Endodermal cell (in vitro differentiated cells): ENCODE data around the gene TRIP4. TPM values are rescaled to one million over a fixed set of nuclear protein-coding genes. Genes with fewer than 3 reads are reported as not detected.
A peak's percentile ranks its signal among the peaks of the same experiment; 100 is the strongest.

ENCODE experiments used
- DNase-seq: peaks from one replicate; pipeline ENCODE4 v3.0.0-alpha.2; 2017
- H3K27ac ChIP-seq: 2 replicates; pipeline ENCODE4 v1.5.1; 2013; ENCODE audit warnings: mild to moderate bottlenecking, low read depth, low read length, moderate library complexity
- H3K27me3 ChIP-seq: 2 replicates; pipeline ENCODE4 v1.6.1; 2013; ENCODE audit warnings: mild to moderate bottlenecking, low read length, moderate library complexity; ENCODE audit not compliant: insufficient read depth, control insufficient read depth, poor library complexity, severe bottlenecking
- H3K36me3 ChIP-seq: 2 replicates; pipeline ENCODE4 v1.7.0; 2013; ENCODE audit warnings: mild to moderate bottlenecking, low read length, moderate library complexity; ENCODE audit not compliant: control insufficient read depth, insufficient read depth
- H3K4me1 ChIP-seq: one replicate; pipeline ENCODE4 v1.7.0; 2013; ENCODE audit warnings: low read length; ENCODE audit not compliant: control insufficient read depth, insufficient read depth
- H3K4me3 ChIP-seq: 2 replicates; pipeline ENCODE4 v1.5.1; 2013; ENCODE audit warnings: mild to moderate bottlenecking, low read length, moderate library complexity
- H3K9ac ChIP-seq: 2 replicates; pipeline ENCODE4 v1.6.1; 2013; ENCODE audit warnings: mild to moderate bottlenecking, low read length, moderate library complexity; ENCODE audit not compliant: poor library complexity, severe bottlenecking; ENCODE audit errors: extremely low read depth
- H3K9me3 ChIP-seq: 2 replicates; pipeline ENCODE4 v1.6.1; 2013; ENCODE audit warnings: mild to moderate bottlenecking, low read length, moderate library complexity; ENCODE audit not compliant: control insufficient read depth
- H3K27ac Mint-ChIP-seq: 2 replicates; pipeline ENCODE4 v1.8.0; 2020; ENCODE audit warnings: mixed read lengths
- H3K27me3 Mint-ChIP-seq: 2 replicates; pipeline ENCODE4 v1.8.0; 2021; ENCODE audit warnings: mild to moderate bottlenecking, mixed read lengths; ENCODE audit not compliant: insufficient read depth
- H3K36me3 Mint-ChIP-seq: 2 replicates; pipeline ENCODE4 v1.8.0; 2020; ENCODE audit warnings: low read depth, mixed read lengths
- H3K4me1 Mint-ChIP-seq: 2 replicates; pipeline ENCODE4 v1.8.0; 2020; ENCODE audit warnings: mixed read lengths
- H3K4me3 Mint-ChIP-seq: 2 replicates; pipeline ENCODE4 v1.8.0; 2020; ENCODE audit warnings: mild to moderate bottlenecking, moderate library complexity, mixed read lengths
- H3K9me3 Mint-ChIP-seq: 2 replicates; pipeline ENCODE4 v1.8.0; 2020; ENCODE audit warnings: mild to moderate bottlenecking, mixed read lengths
- CTCF ChIP-seq: fragments of 200-600 bp; sonication (generic); conservative IDR thresholded peaks from 2 replicates; pipeline ENCODE4 v1.5.0; 2021; ENCODE audit warnings: antibody characterized with exemption, mild to moderate bottlenecking
- WGBS, 2 experiments: methylation state at CpG; one replicate each; pipeline versions ENCODE4 v1.1.5 to v1.1.7; 2013; ENCODE audit warnings: missing lambda C conversion rate in 2 of 2, mixed read lengths in 1 of 2; ENCODE audit not compliant: insufficient coverage in 1 of 2, insufficient read length in 1 of 2; 5-methylcytosine and 5-hydroxymethylcytosine counted together
- total RNA-seq, 2 donors: library from RNA; stranded (reverse); fragmentation: NEBNext Ultra II Directional in 1 of 2; extraction: Animal tissue kit (Norgen Biotek cat#: 25700) in 1 of 2; gene quantifications; 2 replicates in 1 of 2; 3 replicates in 1 of 2; pipeline ENCODE4 v1.2.1, GENCODE V29; 2021

The TRIP4 gene
- total RNA-seq, 2 donors from 2014 or later = 26.5 to 29.1 TPM

- no peaks in the 10 kb centered on the region for H3K9me3 Mint-ChIP-seq
- no peaks in the 10 kb centered on the region for H3K9me3 ChIP-seq
- no peak overlapping the region for H3K27ac ChIP-seq
- no peak for DNase-seq
- H3K9ac ChIP-seq = no peak overlapping the region
- H3K36me3 ChIP-seq = peaks cover 38% of the 10 kb centered on the region
- peaks cover 40% of the 10 kb centered on the region for H3K36me3 Mint-ChIP-seq
- WGBS, 2 experiments = 87 to 92% methylated on average over 2 to 3 of the region's 3 CpGs
- H3K27ac Mint-ChIP-seq = peak overlapping the region; percentile 27
- no peaks in the 10 kb centered on the region for H3K27me3 ChIP-seq
- H3K4me1 Mint-ChIP-seq = peaks cover 11% of the 10 kb centered on the region
- no peaks in the 10 kb centered on the region for H3K4me1 ChIP-seq
- no peak for TF ChIP-seq CTCF
- H3K4me3 Mint-ChIP-seq = no peak overlapping the region
- H3K4me3 ChIP-seq = no peak overlapping the region
- H3K27me3 Mint-ChIP-seq = no peaks in the 10 kb centered on the region
Observed at GRCh38 chr15:64443747-64444621, 56.3 kb downstream of the TRIP4 start.

DNA sequence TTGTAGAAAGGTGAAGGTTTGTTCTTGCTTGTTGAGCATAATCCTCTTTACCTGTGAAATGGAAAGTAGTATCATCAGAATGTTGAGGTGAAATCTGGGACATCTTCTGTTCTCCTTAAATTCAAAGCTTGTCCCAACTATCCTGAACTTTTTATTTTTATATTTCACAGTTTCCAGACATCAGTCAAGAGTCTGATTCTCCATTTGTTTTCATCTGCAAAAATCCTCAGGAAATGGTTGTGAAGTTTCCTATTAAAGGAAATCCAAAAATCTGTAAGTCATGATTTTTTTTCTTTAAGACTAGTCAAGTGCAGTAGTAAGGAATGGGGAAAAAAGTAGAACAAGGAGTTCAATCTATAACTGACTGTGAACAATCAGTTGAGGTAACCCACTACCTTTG, 57.2 kb downstream of the TRIP4 start:
- Mint-ChIP-seq H3K9me3 (no peaks in the 10 kb centered on the region), H3K27ac (no peak overlapping the region), H3K36me3 (peaks cover 42% of the 10 kb centered on the region), H3K4me3 (no peak overlapping the region), H3K27me3 (no peaks in the 10 kb centered on the region), H3K4me1 (peaks cover 9% of the 10 kb centered on the region)
- DNase-seq = no peak
- H3K9me3 ChIP-seq = no peaks in the 10 kb centered on the region
- peaks cover 40% of the 10 kb centered on the region for H3K36me3 ChIP-seq
- H3K4me3 ChIP-seq = no peak overlapping the region
- no peak overlapping the region for H3K9ac ChIP-seq
- H3K27ac ChIP-seq = no peak overlapping the region
- TF ChIP-seq CTCF = no peak
- no peaks in the 10 kb centered on the region for H3K27me3 ChIP-seq
- no peaks in the 10 kb centered on the region for H3K4me1 ChIP-seq

- Mint-ChIP-seq H3K27me3 (no peaks in the 10 kb centered on the region), H3K4me3 (no peak overlapping the region), H3K36me3 (peaks cover 38% of the 10 kb centered on the region), H3K9me3 (no peaks in the 10 kb centered on the region), H3K27ac (no peak overlapping the region), H3K4me1 (peaks cover 9% of the 10 kb centered on the region)
- Histone ChIP-seq H3K27ac (no peak overlapping the region), H3K36me3 (peaks cover 46% of the 10 kb centered on the region), H3K4me1 (no peaks in the 10 kb centered on the region), H3K9ac (no peak overlapping the region), H3K9me3 (no peaks in the 10 kb centered on the region), H3K27me3 (no peaks in the 10 kb centered on the region), H3K4me3 (no peak overlapping the region)
- 90 to 100% methylated on average over 1 to 5 of the region's 6 CpGs for WGBS, 2 experiments
- DNase-seq = no peak
- TF ChIP-seq CTCF = no peak
Observed at GRCh38 chr15:64447536-64448315, 60.1 kb downstream of the TRIP4 start.
